Gastrocnemius medialis (tissue), 4 donors: Measurements from ENCODE around the gene VPS26B. TPM values are rescaled to one million over a fixed set of nuclear protein-coding genes. Genes with fewer than 3 reads are reported as not detected.

Experiments
- ATAC-seq, 2 donors: fragments of 150-250 bp; one replicate each; pipeline ENCODE4 v1.9.1; 2016
- DNase-seq, 2 donors: peaks; one replicate each; pipeline ENCODE4 v3.0.0-alpha.2; 2019
- H3K27ac ChIP-seq, 4 donors: fragments of 200-600 bp; sonication (generic); 1 replicate in 1 of 4; 2 replicates in 3 of 4; pipeline ENCODE4 v1.5.1; 2016 to 2018; ENCODE audit warnings: mild to moderate bottlenecking in 2 of 4, moderate library complexity in 1 of 4
- H3K27me3 ChIP-seq, 3 donors: fragments of 200-600 bp; sonication (generic) in 2 of 3; 1 replicate in 1 of 3; 2 replicates in 2 of 3; pipeline versions ENCODE4 v1.5.1 to v1.6.0; 2016 to 2019; ENCODE audit warnings: mild to moderate bottlenecking in 1 of 3, moderate library complexity in 1 of 3
- H3K36me3 ChIP-seq, 2 donors: fragments of 200-600 bp; sonication (generic) in 1 of 2; one replicate each; pipeline ENCODE4 v1.5.1; 2017 to 2018
- H3K4me1 ChIP-seq, 2 donors: fragments of 200-600 bp; sonication (generic) in 1 of 2; one replicate each; pipeline ENCODE4 v1.5.1; 2016 to 2017; ENCODE audit warnings: mild to moderate bottlenecking in 2 of 2
- H3K4me3 ChIP-seq, 4 donors: fragments of 200-600 bp; sonication (generic) in 3 of 4; 1 replicate in 1 of 4; 2 replicates in 3 of 4; pipeline ENCODE4 v1.5.1; 2016 to 2019; ENCODE audit warnings: mild to moderate bottlenecking in 2 of 4
- H3K9me3 ChIP-seq, 3 donors: fragments of 200-600 bp; sonication (generic) in 2 of 3; 1 replicate in 1 of 3; 2 replicates in 2 of 3; pipeline ENCODE4 v1.5.1; 2016 to 2019
- CTCF ChIP-seq, 5 experiments: fragments of 450-650 bp in 3 of 5; fragments of 200-600 bp in 2 of 5; sonication (generic) in 2 of 5; IDR thresholded peaks in 4 of 5; conservative IDR thresholded peaks in 1 of 5; 1 replicate in 4 of 5; 2 replicates in 1 of 5; pipeline ENCODE4 v1.5.1; 2016 to 2019; ENCODE audit warnings: antibody characterized with exemption in 5 of 5, mild to moderate bottlenecking in 3 of 5, moderate library complexity in 3 of 5
- POLR2A ChIP-seq, 2 donors: fragments of 450-650 bp; IDR thresholded peaks; one replicate each; pipeline ENCODE4 v1.6.1; 2017; ENCODE audit warnings: antibody characterized with exemption in 2 of 2, mild to moderate bottlenecking in 2 of 2, moderate library complexity in 2 of 2
- in situ Hi-C, 4 donors: fragments of 200-750 bp; cut with MboI; loops; one replicate each; pipeline versions ENCODE4 v1.15.0 to v1.8.0; 2017; ENCODE audit warnings: low sequenced_read_pairs in 4 of 4
- intact Hi-C: fragments of 100-400 bp; cut with DNase I; formaldehyde crosslinking; loops from one replicate; pipeline ENCODE4 v1.15.1; 2023; ENCODE audit warnings: low total_unique reads
- total RNA-seq, 4 donors: library from RNA; depleted of rRNA; stranded (reverse); fragments of >200 nt; gene quantifications; one replicate each; pipeline versions ENCODE4 v1.1.0 to v1.2.3, GENCODE V29; 2016

The VPS26B gene
- total RNA-seq, 4 donors from 2014 or later, result 15.4 to 32.9 (median 22.2) TPM

- peaks cover 0 to 26% of the 10 kb centered on the region in 2 donors for H3K36me3 ChIP-seq
- intact Hi-C loops, result no loop called here
- peaks cover 12 to 17% (median 13%) of the 10 kb centered on the region in 3 donors for H3K27me3 ChIP-seq
- no peak overlapping the region for H3K4me3 ChIP-seq
- no peaks in the 10 kb centered on the region for H3K9me3 ChIP-seq
- TF ChIP-seq POLR2A (IDR thresholded peaks at IDR 0.05) (no peak), CTCF (IDR thresholded peaks at IDR 0.05 in 4 of 5, conservative IDR thresholded peaks at IDR 0.05 in 1 of 5) (no peak)
- H3K4me1 ChIP-seq, result no peaks in the 10 kb centered on the region
- DNase-seq (no peak), ATAC-seq (no peak)
- H3K27ac ChIP-seq, result no peak overlapping the region
- in situ Hi-C loops, result no loop called here
Observed at GRCh38 chr11:134267461-134267860, 43.0 kb downstream of the VPS26B start.

- Histone ChIP-seq H3K27ac (no peak overlapping the region), H3K4me1 (no peaks in the 10 kb centered on the region), H3K36me3 (peaks cover 0 to 21% of the 10 kb centered on the region in 2 donors), H3K4me3 (no peak overlapping the region), H3K27me3 (peaks cover 16 to 22% (median 17%) of the 10 kb centered on the region in 3 donors), H3K9me3 (no peaks in the 10 kb centered on the region)
- in situ Hi-C loops (no loop called here), intact Hi-C loops (no loop called here)
- DNase-seq (no peak), ATAC-seq (no peak)
- TF ChIP-seq POLR2A (IDR thresholded peaks at IDR 0.05) (no peak), CTCF (IDR thresholded peaks at IDR 0.05 in 4 of 5, conservative IDR thresholded peaks at IDR 0.05 in 1 of 5) (no peak)
Observed at GRCh38 chr11:134267966-134268365, 43.5 kb downstream of the VPS26B start.

GRCh38 chr11:134270250-134270714 is 45.8 kb downstream of the VPS26B start:
- ATAC-seq (no peak), DNase-seq (no peak)
- Histone ChIP-seq H3K36me3 (peaks cover 0 to under 1% of the 10 kb centered on the region in 2 donors), H3K4me1 (no peaks in the 10 kb centered on the region), H3K4me3 (no peak overlapping the region), H3K27ac (no peak overlapping the region), H3K27me3 (peaks cover 35 to 45% (median 38%) of the 10 kb centered on the region in 3 donors), H3K9me3 (no peaks in the 10 kb centered on the region)
- intact Hi-C loops (no loop called here), in situ Hi-C loops (no loop called here)
- TF ChIP-seq POLR2A (IDR thresholded peaks at IDR 0.05) (no peak), CTCF (IDR thresholded peaks at IDR 0.05 in 4 of 5, conservative IDR thresholded peaks at IDR 0.05 in 1 of 5) (no peak)

GRCh38 chr11:134271978-134272377 is 47.5 kb downstream of the VPS26B start:
- ATAC-seq (no peak), DNase-seq (no peak)
- Histone ChIP-seq H3K27me3 (peaks cover 51 to 62% (median 55%) of the 10 kb centered on the region in 3 donors), H3K4me1 (peaks cover 0 to 10% of the 10 kb centered on the region in 2 donors), H3K36me3 (no peaks in the 10 kb centered on the region), H3K9me3 (no peaks in the 10 kb centered on the region), H3K4me3 (no peak overlapping the region), H3K27ac (no peak overlapping the region)
- intact Hi-C loops (no loop called here), in situ Hi-C loops (no loop called here)
- TF ChIP-seq CTCF (IDR thresholded peaks at IDR 0.05 in 4 of 5, conservative IDR thresholded peaks at IDR 0.05 in 1 of 5), result no peak
- TF ChIP-seq POLR2A (IDR thresholded peaks at IDR 0.05), result no peak
